H1 (cell line): ENCODE results near the gene TEDDM1. TPM values are rescaled to one million over a fixed set of nuclear protein-coding genes. Genes with fewer than 3 reads are reported as not detected.

Source experiments
- CTCF ChIA-PET: fragments of 300-600 bp; sonication (Branson Sonifier 250); formaldehyde crosslinking; loops from one replicate; lab custom pipeline; 2021; ENCODE audit not compliant: partially characterized antibody; lab: Charles Lee
- POLR2A ChIA-PET: fragments of 300-600 bp; sonication (Branson Sonifier 250); formaldehyde crosslinking; loops from one replicate; lab custom pipeline; 2021; ENCODE audit warnings: inconsistent platforms; ENCODE audit not compliant: partially characterized antibody; lab: Charles Lee
- DNase-seq, 2 experiments: peaks; one replicate each; pipeline versions ENCODE4 v3.0.0 to v3.0.0-alpha.2; 2010 to 2022; ENCODE audit warnings: low spot score in 2 of 2, low read depth in 1 of 2, mixed read lengths in 1 of 2
- FAIRE-seq: peaks from 2 replicates; lab custom pipeline; 2011; peaks lifted over from hg19 to GRCh38; lab: Jason Lieb, UNC
- H2AFZ ChIP-seq: 2 replicates; pipeline ENCODE4 v1.8.1; 2012; ENCODE audit warnings: low read length, inconsistent platforms
- H2AK5ac ChIP-seq: 2 replicates; pipeline ENCODE4 v1.6.1; 2013; ENCODE audit warnings: low read depth, low read length
- H2BK120ac ChIP-seq: replicated peaks from 2 replicates; pipeline ENCODE3; 2013; ENCODE audit warnings: low read depth, low read length, inconsistent platforms
- H2BK12ac ChIP-seq: 2 replicates; pipeline ENCODE4 v1.6.1; 2013; ENCODE audit warnings: low read depth, low read length
- H2BK15ac ChIP-seq: 2 replicates; pipeline ENCODE4 v1.6.1; 2013; ENCODE audit warnings: low read length
- H2BK20ac ChIP-seq: 2 replicates; pipeline ENCODE4 v1.6.1; 2013; ENCODE audit warnings: low read length
- H2BK5ac ChIP-seq: 2 replicates; pipeline ENCODE4 v1.6.1; 2013; ENCODE audit warnings: low read depth, low read length
- H3K14ac ChIP-seq: 2 replicates; pipeline ENCODE4 v1.6.1; 2013; ENCODE audit warnings: inconsistent platforms; ENCODE audit not compliant: insufficient read length
- H3K18ac ChIP-seq: 2 replicates; pipeline ENCODE4 v1.6.1; 2013; ENCODE audit warnings: low read length; ENCODE audit errors: extremely low read depth
- H3K23ac ChIP-seq: 2 replicates; pipeline ENCODE4 v1.6.1; 2013; ENCODE audit warnings: inconsistent platforms; ENCODE audit not compliant: insufficient read length
- H3K23me2 ChIP-seq: 2 replicates; pipeline ENCODE4 v1.6.1; 2013; ENCODE audit warnings: low read depth, low read length
- H3K27ac ChIP-seq: 2 replicates; pipeline ENCODE4 v1.6.1; 2011; ENCODE audit warnings: low read depth, low read length, inconsistent platforms
- H3K27me3 ChIP-seq, 4 experiments: replicated peaks in 1 of 4; 1 replicate in 1 of 4; 2 replicates in 3 of 4; pipeline versions ENCODE4 v1.6.1 to v1.8.1; 2011 to 2013; ENCODE audit warnings: low read length in 3 of 4, mild to moderate bottlenecking in 3 of 4, inconsistent platforms in 2 of 4, mixed read lengths in 2 of 4, moderate library complexity in 1 of 4; ENCODE audit not compliant: control insufficient read depth in 3 of 4, insufficient read depth in 3 of 4; ENCODE audit errors: extremely low read depth in 1 of 4
- H3K36me3 ChIP-seq, 4 experiments: 2 replicates each; pipeline versions ENCODE4 v1.6.1 to v1.8.1; 2011 to 2013; ENCODE audit warnings: mild to moderate bottlenecking in 4 of 4, low read length in 3 of 4, moderate library complexity in 2 of 4, control low read depth in 1 of 4, inconsistent platforms in 1 of 4; ENCODE audit not compliant: insufficient read depth in 4 of 4, control insufficient read depth in 2 of 4
- H3K4ac ChIP-seq: replicated peaks from 2 replicates; pipeline ENCODE3; 2013; ENCODE audit warnings: low read length, low read depth, mixed read lengths, inconsistent platforms; ENCODE audit not compliant: insufficient read length
- H3K4me1 ChIP-seq, 4 experiments: replicated peaks in 1 of 4; 1 replicate in 1 of 4; 2 replicates in 3 of 4; pipeline versions ENCODE4 v1.6.1 to v1.8.1; 2011 to 2013; ENCODE audit warnings: low read length in 3 of 4, inconsistent platforms in 2 of 4, mixed read lengths in 1 of 4; ENCODE audit not compliant: insufficient read depth in 4 of 4, control insufficient read depth in 3 of 4
- H3K4me2 ChIP-seq, 2 experiments: 2 replicates each; pipeline versions ENCODE4 v1.6.1 to v1.8.1; 2011 to 2013; ENCODE audit warnings: low read depth in 2 of 2, low read length in 2 of 2, control low read depth in 1 of 2, inconsistent platforms in 1 of 2, mild to moderate bottlenecking in 1 of 2; ENCODE audit not compliant: insufficient read depth in 1 of 2
- H3K4me3 ChIP-seq, 4 experiments: fragments of 200-600, 300-600 bp in 1 of 4; sonication (generic), shearing (Covaris generic), sonication (Bioruptor Twin) in 1 of 4; 2 replicates each; pipeline versions ENCODE4 v1.5.1 to v1.8.1; 2011 to 2016; ENCODE audit warnings: low read length in 4 of 4, low read depth in 3 of 4, control low read depth in 2 of 4, inconsistent platforms in 2 of 4, mild to moderate bottlenecking in 2 of 4, mixed read lengths in 1 of 4, moderate library complexity in 1 of 4; ENCODE audit not compliant: insufficient read depth in 2 of 4; ENCODE audit errors: extremely low read depth in 1 of 4
- H3K56ac ChIP-seq: replicated peaks from 2 replicates; pipeline ENCODE3; 2013; ENCODE audit warnings: low read depth, mild to moderate bottlenecking, mixed read lengths, low read length, inconsistent platforms; ENCODE audit not compliant: insufficient read length
- H3K79me1 ChIP-seq: 2 replicates; pipeline ENCODE4 v1.6.1; 2013; ENCODE audit warnings: low read depth, low read length, control low read depth
- H3K79me2 ChIP-seq, 2 experiments: 2 replicates each; pipeline versions ENCODE4 v1.6.1 to v1.8.1; 2012 to 2013; ENCODE audit warnings: low read length in 2 of 2, mild to moderate bottlenecking in 2 of 2, inconsistent platforms in 1 of 2; ENCODE audit not compliant: insufficient read depth in 2 of 2, control insufficient read depth in 1 of 2
- H3K9ac ChIP-seq, 4 experiments: replicated peaks in 1 of 4; 1 replicate in 1 of 4; 2 replicates in 3 of 4; pipeline versions ENCODE4 v1.6.1 to v1.8.1; 2011 to 2013; ENCODE audit warnings: low read depth in 3 of 4, low read length in 3 of 4, control low read depth in 2 of 4, mild to moderate bottlenecking in 2 of 4, moderate library complexity in 2 of 4, inconsistent platforms in 1 of 4; ENCODE audit errors: extremely low read depth in 1 of 4
- H3K9me3 ChIP-seq, 2 experiments: 2 replicates each; pipeline versions ENCODE4 v1.6.1 to v1.8.1; 2012 to 2013; ENCODE audit warnings: mild to moderate bottlenecking in 2 of 2, moderate library complexity in 2 of 2, control low read depth in 1 of 2, inconsistent platforms in 1 of 2, low read depth in 1 of 2, low read length in 1 of 2, mixed read lengths in 1 of 2; ENCODE audit not compliant: insufficient read depth in 2 of 2
- H4K20me1 ChIP-seq, 2 experiments: replicated peaks in 1 of 2; 2 replicates each; pipeline versions ENCODE3 to v1.8.1; 2011 to 2013; ENCODE audit warnings: inconsistent platforms in 2 of 2, low read length in 2 of 2, mild to moderate bottlenecking in 1 of 2; ENCODE audit not compliant: insufficient read depth in 2 of 2, control insufficient read depth in 1 of 2
- H4K5ac ChIP-seq: 2 replicates; pipeline ENCODE4 v1.6.1; 2013; ENCODE audit warnings: low read length, low read depth, mixed read lengths, inconsistent platforms; ENCODE audit not compliant: insufficient read length
- H4K8ac ChIP-seq: 2 replicates; pipeline ENCODE4 v1.8.0; 2013; ENCODE audit warnings: mild to moderate bottlenecking, moderate library complexity, low read length, inconsistent platforms; ENCODE audit not compliant: insufficient read depth; ENCODE audit errors: extremely low read depth
- H4K91ac ChIP-seq: replicated peaks from 2 replicates; pipeline ENCODE3; 2013; ENCODE audit warnings: low read length, mixed read lengths, inconsistent platforms; ENCODE audit not compliant: insufficient read length
- ASH2L ChIP-seq: fragments of 200-600, 300-600 bp; sonication (generic); IDR thresholded peaks from one replicate; pipeline ENCODE4 v1.7.1; 2017; ENCODE audit warnings: low read length
- CHD2 ChIP-seq: IDR thresholded peaks from 2 replicates; pipeline ENCODE4 v1.6.1; 2012; ENCODE audit warnings: low read length, improper control_type of control experiment
- EGR1 ChIP-seq: IDR thresholded peaks from 2 replicates; pipeline ENCODE4 v1.6.1; 2011; ENCODE audit warnings: low read depth, low read length, borderline replicate concordance
- FOSL1 ChIP-seq: IDR thresholded peaks from 2 replicates; pipeline ENCODE4 v1.6.1; 2011; ENCODE audit warnings: mild to moderate bottlenecking, low read depth, low read length, moderate library complexity; ENCODE audit not compliant: insufficient read depth
- GTF2F1 ChIP-seq: IDR thresholded peaks from 2 replicates; pipeline ENCODE4 v1.6.1; 2012; ENCODE audit warnings: low read depth, low read length, improper control_type of control experiment, borderline replicate concordance
- HDAC6 ChIP-seq: IDR thresholded peaks from one replicate; pipeline ENCODE4 v1.7.1; 2012; ENCODE audit warnings: low read depth, mild to moderate bottlenecking, inconsistent platforms, low read length, moderate library complexity
- KDM1A ChIP-seq: fragments of 200-600, 300-600 bp; sonication (generic); IDR thresholded peaks from 2 replicates; pipeline ENCODE4 v1.7.1; 2016; ENCODE audit warnings: mild to moderate bottlenecking, low read length, borderline replicate concordance
- RXRA ChIP-seq: IDR thresholded peaks from 2 replicates; pipeline ENCODE4 v1.6.1; 2011; ENCODE audit warnings: low read depth, mild to moderate bottlenecking, low read length, moderate library complexity; ENCODE audit not compliant: insufficient read depth
- SP2 ChIP-seq: IDR thresholded peaks from 2 replicates; pipeline ENCODE4 v1.6.1; 2012; ENCODE audit warnings: mild to moderate bottlenecking, low read length, inconsistent platforms
- SRF ChIP-seq: IDR thresholded peaks from 2 replicates; pipeline ENCODE4 v1.6.1; 2011; ENCODE audit warnings: mild to moderate bottlenecking, low read depth, low read length, moderate library complexity
- SUZ12 ChIP-seq: fragments of 200-600 bp; sonication (generic); IDR thresholded peaks from 2 replicates; pipeline ENCODE4 v1.6.1; 2012; ENCODE audit warnings: mild to moderate bottlenecking, inconsistent platforms, low read length, moderate library complexity, mixed read lengths
- TAF7 ChIP-seq: optimal IDR thresholded peaks from 2 replicates; pipeline ENCODE3; 2011; ENCODE audit warnings: low read depth, mild to moderate bottlenecking, inconsistent platforms, low read length, moderate library complexity, borderline replicate concordance
- TBP ChIP-seq: IDR thresholded peaks from 2 replicates; pipeline ENCODE4 v1.6.1; 2011; ENCODE audit warnings: low read depth, low read length, improper control_type of control experiment
- TCF12 ChIP-seq: IDR thresholded peaks from 2 replicates; pipeline ENCODE4 v1.6.1; 2011; ENCODE audit warnings: low read depth, mild to moderate bottlenecking, low read length
- WGBS, 2 experiments: shearing (Covaris generic) in 1 of 2; methylation state at CpG; one replicate each; pipeline versions ENCODE4 v1.1.6 to v1.1.7; 2013 to 2015; ENCODE audit warnings: low lambda C conversion rate in 2 of 2, mixed read lengths in 2 of 2, inconsistent platforms in 1 of 2, low coverage in 1 of 2, missing lambda C conversion rate in 1 of 2; ENCODE audit not compliant: insufficient replicate concordance in 2 of 2, insufficient coverage in 1 of 2, insufficient read length in 1 of 2; ENCODE audit errors: extremely low coverage in 1 of 2, missing lambda C conversion rate in 1 of 2; 5-methylcytosine and 5-hydroxymethylcytosine counted together
- polyA plus RNA-seq, 7 experiments: library from polyadenylated mRNA; depleted of rRNA in 3 of 7; stranded (reverse) in 5 of 7; unstranded in 2 of 7; fragments of >200 nt in 5 of 7; fragments of 200-250 nt in 2 of 7; gene quantifications; 1 replicate in 5 of 7; 2 replicates in 1 of 7; 4 replicates in 1 of 7; pipeline versions ENCODE4 v1.2.1 to v1.2.3, GENCODE V29; 2011 to 2013; ENCODE audit warnings: missing spikeins in 2 of 7, mixed read lengths in 2 of 7
- total RNA-seq: library from RNA; stranded (reverse); fragmentation: NEBNext Ultra II Directional; extraction: Animal tissue kit (Norgen Biotek cat#: 25700); gene quantifications from 2 replicates; pipeline ENCODE4 v1.2.1, GENCODE V29; 2021

The TEDDM1 gene
- total and polyA plus RNA-seq, 2 of the 8 experiments (the other 6 are each of a cell fraction or from before 2014, with no cell fraction given): not detected

GRCh38 chr1:182368903-182369302, 31.6 kb downstream of the TEDDM1 start:
- Histone ChIP-seq H2BK5ac (no peak overlapping the region), H3K9me3 (no peaks in the 10 kb centered on the region), H3K56ac (no peak overlapping the region), H4K20me1 (no peaks in the 10 kb centered on the region), H3K27me3 (no peaks in the 10 kb centered on the region), H3K23me2 (no peaks in the 10 kb centered on the region), H2BK120ac (no peak overlapping the region), H3K14ac (no peak overlapping the region), H4K8ac (no peak overlapping the region), H3K18ac (no peak overlapping the region), H3K27ac (no peak overlapping the region), H2BK15ac (no peak overlapping the region), H2BK12ac (no peak overlapping the region), H3K4ac (no peak overlapping the region), H3K79me2 (no peaks in the 10 kb centered on the region), H3K4me1 (no peaks in the 10 kb centered on the region), H4K91ac (no peak overlapping the region), H2AFZ (no peak overlapping the region), H3K36me3 (no peaks in the 10 kb centered on the region), H2AK5ac (no peak overlapping the region), H3K9ac (no peak overlapping the region), H3K4me2 (no peak overlapping the region), H3K23ac (no peak overlapping the region), H3K79me1 (no peaks in the 10 kb centered on the region), H3K4me3 (no peak overlapping the region), H4K5ac (no peak overlapping the region), H2BK20ac (no peak overlapping the region)
- no peak for FAIRE-seq
- CTCF ChIA-PET: interaction anchor here (1.0 to 1.7 kb wide), 2 partner anchors 28 to 33 kb away, joined by 3 read pairs; no protein-coding TSS in a partner anchor
- DNase-seq: no peak
- POLR2A ChIA-PET: interaction anchor here (1.0 to 2.4 kb wide), 3 partner anchors 13 to 23 kb away, joined by 3 to 7 read pairs (median 3); partner anchors contain the start of gene GLUL
- TF ChIP-seq TCF12: no peak
- no peak for TF ChIP-seq FOSL1
- no peak for TF ChIP-seq EGR1
- TF ChIP-seq GTF2F1: no peak
- TF ChIP-seq HDAC6: no peak
- TF ChIP-seq TBP: no peak
- no peak for TF ChIP-seq CHD2
- TF ChIP-seq SP2: no peak
- no peak for TF ChIP-seq KDM1A
- no peak for TF ChIP-seq SUZ12
- no peak for TF ChIP-seq SRF
- TF ChIP-seq TAF7: no peak
- no peak for TF ChIP-seq ASH2L
- no peak for TF ChIP-seq RXRA
- WGBS, 2 experiments: 86% methylated on average over 4 of the region's 4 CpGs; no CpG with 5 or more reads in 1 of the 2 experiments
